ENCODE data around the gene TTPAL.

Gene TTPAL

GRCh38 chr20:44533928-44534327 is 58.3 kb downstream of the TTPAL start:
- no peak for DNase-seq (ENCODE audit: low read depth, low spot score)

GRCh38 chr20:44536175-44536574 is 60.5 kb downstream of the TTPAL start:
- DNase-seq (ENCODE audit: low read depth, low spot score), result no peak

GRCh38 chr20:44537993-44538392 is 62.3 kb downstream of the TTPAL start:
- no peak for DNase-seq (ENCODE audit: low read depth, low spot score)

GRCh38 chr20:44540834-44541233 is 65.2 kb downstream of the TTPAL start:
- DNase-seq (ENCODE audit: low read depth, low spot score), result no peak

- no peak for DNase-seq (ENCODE audit: low read depth, low spot score)
Measured at GRCh38 chr20:44541992-44542391, 66.3 kb downstream of the TTPAL start.

- no peak for DNase-seq (ENCODE audit: low read depth, low spot score)
Measured at GRCh38 chr20:44542890-44543289, 67.2 kb downstream of the TTPAL start.

GRCh38 chr20:44543358-44543757 is 67.7 kb downstream of the TTPAL start:
- no peak for DNase-seq (ENCODE audit: low read depth, low spot score)
